ENCODE measurements around the gene PRKN. TPM values are rescaled to one million over a fixed set of nuclear protein-coding genes. Genes with fewer than 3 reads are reported as not detected.

PRKN gene
- total RNA-seq, 4 donors from 2014 or later: 4.5 to 12.3 (median 9.0) TPM

- TF ChIP-seq EP300 (IDR thresholded peaks at IDR 0.05; ENCODE audit: low read depth): no peak
- TF ChIP-seq POLR2A (IDR thresholded peaks at IDR 0.05): no peak
- TF ChIP-seq POLR2AphosphoS5 (IDR thresholded peaks at IDR 0.05): no peak
- no peak for TF ChIP-seq CTCF (IDR thresholded peaks at IDR 0.05)
- no peaks in the 10 kb centered on the region for H3K27me3 ChIP-seq
- no peak overlapping the region for H3K4me3 ChIP-seq
- intact Hi-C loops (cut with DNase I; ENCODE audit: low total_unique reads) (no loop called here), in situ Hi-C loops (cut with MboI; ENCODE audit: low pct_ligation_motif_present in 1 of 4, low pct_unique_long_range_greater_than_20kb in 1 of 4, low sequenced_read_pairs in 3 of 4) (loop anchor here in 1 of 4 donors (25.0 kb wide), 1 partner anchor 658 kb away; no protein-coding TSS in a partner anchor)
- H3K4me1 ChIP-seq: peaks cover 0 to 4% (median 0%) of the 10 kb centered on the region in 4 donors
- 81% methylated on average over 9 of the region's 9 CpGs; no CpG with 5 or more reads in 1 of the 2 donors for WGBS, 2 donors (ENCODE audit: low coverage in 1 of 2)
- H3K27ac ChIP-seq: no peak overlapping the region
- no peak for DNase-seq
- no peaks in the 10 kb centered on the region for H3K9me3 ChIP-seq
- no peaks in the 10 kb centered on the region for H3K36me3 ChIP-seq
Measured at GRCh38 chr6:161395716-161396231, 1331.8 kb downstream of the PRKN start.

- Histone ChIP-seq H3K27me3 (no peaks in the 10 kb centered on the region), H3K4me1 (peaks cover 0 to 4% (median 0%) of the 10 kb centered on the region in 4 donors), H3K27ac (no peak overlapping the region), H3K4me3 (no peak overlapping the region), H3K9me3 (no peaks in the 10 kb centered on the region), H3K36me3 (no peaks in the 10 kb centered on the region)
- intact Hi-C loops (cut with DNase I; ENCODE audit: low total_unique reads) (no loop called here), in situ Hi-C loops (cut with MboI; ENCODE audit: low pct_ligation_motif_present in 1 of 4, low pct_unique_long_range_greater_than_20kb in 1 of 4, low sequenced_read_pairs in 3 of 4) (loop anchor here in 1 of 4 donors (25.0 kb wide), 1 partner anchor 657 kb away; no protein-coding TSS in a partner anchor)
- TF ChIP-seq POLR2AphosphoS5 (IDR thresholded peaks at IDR 0.05) (no peak), EP300 (IDR thresholded peaks at IDR 0.05; ENCODE audit: low read depth) (no peak), POLR2A (IDR thresholded peaks at IDR 0.05) (no peak), CTCF (IDR thresholded peaks at IDR 0.05) (no peak)
- WGBS, 2 donors (ENCODE audit: low coverage in 1 of 2): 78% methylated on average over 5 of the region's 5 CpGs; no CpG with 5 or more reads in 1 of the 2 donors
- no peak for DNase-seq
Measured at GRCh38 chr6:161394437-161394836, 1333.1 kb downstream of the PRKN start.

GRCh38 chr6:161393839-161394364, 1333.7 kb downstream of the PRKN start:
- Histone ChIP-seq H3K9me3 (no peaks in the 10 kb centered on the region), H3K27ac (no peak overlapping the region), H3K4me3 (no peak overlapping the region), H3K36me3 (no peaks in the 10 kb centered on the region), H3K27me3 (no peaks in the 10 kb centered on the region), H3K4me1 (peaks cover 0 to 4% (median 0%) of the 10 kb centered on the region in 4 donors)
- intact Hi-C loops (cut with DNase I; ENCODE audit: low total_unique reads): no loop called here
- peak; percentile 28 for DNase-seq
- in situ Hi-C loops (cut with MboI; ENCODE audit: low pct_ligation_motif_present in 1 of 4, low pct_unique_long_range_greater_than_20kb in 1 of 4, low sequenced_read_pairs in 3 of 4): loop anchor here in 1 of 4 donors (25.0 kb wide), 1 partner anchor 657 kb away; no protein-coding TSS in a partner anchor
- TF ChIP-seq CTCF (IDR thresholded peaks at IDR 0.05) (peak; percentile 41 to 53 (median 51)), POLR2A (IDR thresholded peaks at IDR 0.05) (no peak)
- WGBS, 2 donors (ENCODE audit: low coverage in 1 of 2): 6 to 17% methylated on average over 3 to 7 of the region's 7 CpGs

- Histone ChIP-seq H3K27ac (no peak overlapping the region), H3K4me3 (no peak overlapping the region), H3K9me3 (no peaks in the 10 kb centered on the region), H3K27me3 (no peaks in the 10 kb centered on the region), H3K4me1 (peaks cover 0 to 4% (median 0%) of the 10 kb centered on the region in 4 donors), H3K36me3 (no peaks in the 10 kb centered on the region)
- in situ Hi-C loops (cut with MboI; ENCODE audit: low pct_ligation_motif_present in 1 of 4, low pct_unique_long_range_greater_than_20kb in 1 of 4, low sequenced_read_pairs in 3 of 4) (loop anchor here in 1 of 4 donors (25.0 kb wide), 1 partner anchor 656 kb away; no protein-coding TSS in a partner anchor), intact Hi-C loops (cut with DNase I; ENCODE audit: low total_unique reads) (no loop called here)
- 48 to 69% methylated on average over 2 to 3 of the region's 3 CpGs for WGBS, 2 donors (ENCODE audit: low coverage in 1 of 2)
- no peak for DNase-seq
- TF ChIP-seq CTCF (IDR thresholded peaks at IDR 0.05) (no peak), POLR2A (IDR thresholded peaks at IDR 0.05) (no peak), POLR2AphosphoS5 (IDR thresholded peaks at IDR 0.05) (no peak), EP300 (IDR thresholded peaks at IDR 0.05; ENCODE audit: low read depth) (no peak)
Measured at GRCh38 chr6:161393292-161393691, 1334.3 kb downstream of the PRKN start.
